GOT3 (cell line): ENCODE measurements around the gene PLD6.
"Not testable (repeated sequence)": the region's sequence is repeated elsewhere in the genome, so short reads cannot be mapped to it uniquely, and the experiment has no call there.

Experiments
- DNase-seq: peaks from one replicate; lab custom pipeline; 2025; ENCODE audit warnings: mixed read lengths; lab: John Stamatoyannopoulos, UW

PLD6 gene

GRCh38 chr17:17201271-17201670, 4.9 kb downstream of the PLD6 start:
- no peak for DNase-seq

GRCh38 chr17:17200831-17201230, 5.3 kb downstream of the PLD6 start:
- no peak for DNase-seq

GRCh38 chr17:17200311-17200710, 5.8 kb downstream of the PLD6 start:
- DNase-seq = no peak

GRCh38 chr17:17198281-17198680, 7.9 kb downstream of the PLD6 start:
- DNase-seq = no peak

GRCh38 chr17:17196776-17197175, 9.4 kb downstream of the PLD6 start:
- no peak for DNase-seq

GRCh38 chr17:17195466-17195865, 10.7 kb downstream of the PLD6 start:
- DNase-seq = not testable (repeated sequence)

GRCh38 chr17:17191961-17192381, 14.2 kb downstream of the PLD6 start:
- no peak for DNase-seq

GRCh38 chr17:17191346-17191792, 14.8 kb downstream of the PLD6 start:
- no peak for DNase-seq

GRCh38 chr17:17190188-17190587, 15.9 kb downstream of the PLD6 start:
- DNase-seq = no peak

- no peak for DNase-seq
Observed at GRCh38 chr17:17189559-17189958, 16.6 kb downstream of the PLD6 start.

GRCh38 chr17:17188586-17188985, 17.5 kb downstream of the PLD6 start:
- no peak for DNase-seq

GRCh38 chr17:17186551-17187505, 19.3 kb downstream of the PLD6 start:
- DNase-seq = no peak

- DNase-seq = no peak
Observed at GRCh38 chr17:17186051-17186450, 20.1 kb downstream of the PLD6 start.

- not testable (repeated sequence) for DNase-seq
Observed at GRCh38 chr17:17184985-17185757, 21.0 kb downstream of the PLD6 start.

GRCh38 chr17:17183744-17184143, 22.4 kb downstream of the PLD6 start:
- no peak for DNase-seq

- no peak for DNase-seq
Observed at GRCh38 chr17:17182598-17183136, 23.5 kb downstream of the PLD6 start.

GRCh38 chr17:17181666-17182597, 24.2 kb downstream of the PLD6 start:
- DNase-seq = no peak

- DNase-seq = no peak
Observed at GRCh38 chr17:17180741-17181525, 25.2 kb downstream of the PLD6 start.

- DNase-seq = no peak
Observed at GRCh38 chr17:17180141-17180603, 26.0 kb downstream of the PLD6 start.

GRCh38 chr17:17179371-17179827, 26.7 kb downstream of the PLD6 start:
- no peak for DNase-seq
